Uterus (tissue), 4 donors: Measurements from ENCODE around the gene DNASE2B. TPM values are rescaled to one million over a fixed set of nuclear protein-coding genes. Genes with fewer than 3 reads are reported as not detected.

ENCODE experiments used
- DNase-seq, 2 donors: peaks; one replicate each; pipeline ENCODE4 v3.0.0-alpha.2; 2019 to 2020
- H3K27ac ChIP-seq, 2 donors: fragments of 200-600 bp; sonication (generic); 1 replicate in 1 of 2; 2 replicates in 1 of 2; pipeline ENCODE4 v1.5.1; 2016 to 2018
- H3K27me3 ChIP-seq, 2 donors: fragments of 200-600 bp; sonication (generic); one replicate each; pipeline ENCODE4 v1.5.1; 2018 to 2019; ENCODE audit warnings: control low read depth in 1 of 2
- H3K36me3 ChIP-seq, 2 donors: fragments of 200-600 bp; sonication (generic); one replicate each; pipeline ENCODE4 v1.5.1; 2019; ENCODE audit warnings: control low read depth in 1 of 2
- H3K4me1 ChIP-seq, 2 donors: fragments of 200-600 bp; sonication (generic); one replicate each; pipeline ENCODE4 v1.5.1; 2018 to 2019; ENCODE audit warnings: control low read depth in 1 of 2
- H3K4me3 ChIP-seq, 2 donors: fragments of 200-600 bp; sonication (generic); 1 replicate in 1 of 2; 2 replicates in 1 of 2; pipeline ENCODE4 v1.5.1; 2018 to 2019; ENCODE audit warnings: mild to moderate bottlenecking in 1 of 2
- H3K9me3 ChIP-seq, 2 donors: fragments of 200-600 bp; sonication (generic); one replicate each; pipeline ENCODE4 v1.5.1; 2019; ENCODE audit warnings: control low read depth in 1 of 2
- POLR2A ChIP-seq, 2 donors: fragments of 450-650 bp; IDR thresholded peaks; one replicate each; pipeline ENCODE4 v1.6.1; 2016; ENCODE audit warnings: antibody characterized with exemption in 2 of 2, mild to moderate bottlenecking in 1 of 2, moderate library complexity in 1 of 2
- intact Hi-C: fragments of 100-400 bp; cut with DNase I; formaldehyde crosslinking; loops from one replicate; pipeline ENCODE4 v1.15.1; 2023; ENCODE audit warnings: low total_unique reads
- total RNA-seq, 4 donors: library from RNA; depleted of rRNA in 3 of 4; stranded (reverse); fragments of >200 nt in 3 of 4; gene quantifications; one replicate each; pipeline versions ENCODE4 v1.1.0 to v1.2.4, GENCODE V29; 2014 to 2023
- TF ChIP-seq, protein P1 (sequence below), 4 experiments: fragments of 200-600 bp in 2 of 4; fragments of 450-650 bp in 2 of 4; sonication (generic) in 2 of 4; IDR thresholded peaks; one replicate each; pipeline ENCODE4 v1.5.1; 2016 to 2019; ENCODE audit warnings: antibody characterized with exemption in 4 of 4, mild to moderate bottlenecking in 2 of 4, moderate library complexity in 1 of 4
- donor health status: DM: yes; HTN: yes; CAD: no.

Gene DNASE2B
- total RNA-seq, 4 donors from 2014 or later, result not detected

DNA sequence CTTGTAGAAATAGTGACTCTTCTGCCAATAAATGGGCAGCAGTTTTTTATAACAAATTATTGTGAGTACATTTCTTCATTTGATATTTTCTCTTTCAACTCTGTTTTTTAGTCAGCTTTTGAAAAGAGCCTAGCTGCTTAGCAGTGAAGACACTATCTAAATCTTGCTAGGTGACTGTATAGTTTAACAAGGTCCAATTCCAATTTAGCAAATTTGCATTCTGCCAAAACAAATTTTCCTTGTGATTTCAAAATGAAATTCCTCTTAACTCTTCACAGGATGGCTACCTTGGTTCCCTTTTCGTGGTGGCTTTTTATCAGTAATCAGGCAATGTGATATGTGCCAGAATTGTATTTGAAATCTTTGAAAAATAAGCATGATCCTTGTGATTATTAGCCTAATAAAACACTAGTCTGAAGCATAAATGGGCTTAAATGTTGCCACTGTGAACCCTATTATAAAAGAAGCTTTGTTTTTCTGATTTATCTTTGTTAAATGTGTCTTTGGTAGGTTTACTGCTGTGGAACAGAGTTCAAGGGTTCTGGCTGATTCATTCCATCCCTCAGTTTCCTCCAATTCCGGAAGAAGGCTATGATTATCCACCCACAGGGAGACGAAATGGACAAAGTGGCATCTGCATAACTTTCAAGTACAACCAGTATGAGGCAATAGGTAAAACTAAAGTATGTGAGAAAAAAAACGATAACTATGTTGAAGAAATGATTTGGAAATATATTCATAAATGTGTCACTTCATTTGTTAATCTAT, 12.2 kb downstream of the DNASE2B start:
- DNase-seq, result no peak
- Histone ChIP-seq H3K4me3 (no peak overlapping the region), H3K27ac (no peak overlapping the region), H3K36me3 (no peaks in the 10 kb centered on the region), H3K4me1 (no peaks in the 10 kb centered on the region), H3K27me3 (no peaks in the 10 kb centered on the region), H3K9me3 (no peaks in the 10 kb centered on the region)
- intact Hi-C loops, result no loop called here
- no peak for TF ChIP-seq POLR2A (IDR thresholded peaks at IDR 0.05)
- TF ChIP-seq, protein P1, sequence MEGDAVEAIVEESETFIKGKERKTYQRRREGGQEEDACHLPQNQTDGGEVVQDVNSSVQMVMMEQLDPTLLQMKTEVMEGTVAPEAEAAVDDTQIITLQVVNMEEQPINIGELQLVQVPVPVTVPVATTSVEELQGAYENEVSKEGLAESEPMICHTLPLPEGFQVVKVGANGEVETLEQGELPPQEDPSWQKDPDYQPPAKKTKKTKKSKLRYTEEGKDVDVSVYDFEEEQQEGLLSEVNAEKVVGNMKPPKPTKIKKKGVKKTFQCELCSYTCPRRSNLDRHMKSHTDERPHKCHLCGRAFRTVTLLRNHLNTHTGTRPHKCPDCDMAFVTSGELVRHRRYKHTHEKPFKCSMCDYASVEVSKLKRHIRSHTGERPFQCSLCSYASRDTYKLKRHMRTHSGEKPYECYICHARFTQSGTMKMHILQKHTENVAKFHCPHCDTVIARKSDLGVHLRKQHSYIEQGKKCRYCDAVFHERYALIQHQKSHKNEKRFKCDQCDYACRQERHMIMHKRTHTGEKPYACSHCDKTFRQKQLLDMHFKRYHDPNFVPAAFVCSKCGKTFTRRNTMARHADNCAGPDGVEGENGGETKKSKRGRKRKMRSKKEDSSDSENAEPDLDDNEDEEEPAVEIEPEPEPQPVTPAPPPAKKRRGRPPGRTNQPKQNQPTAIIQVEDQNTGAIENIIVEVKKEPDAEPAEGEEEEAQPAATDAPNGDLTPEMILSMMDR (IDR thresholded peaks at IDR 0.05), result no peak

DNA sequence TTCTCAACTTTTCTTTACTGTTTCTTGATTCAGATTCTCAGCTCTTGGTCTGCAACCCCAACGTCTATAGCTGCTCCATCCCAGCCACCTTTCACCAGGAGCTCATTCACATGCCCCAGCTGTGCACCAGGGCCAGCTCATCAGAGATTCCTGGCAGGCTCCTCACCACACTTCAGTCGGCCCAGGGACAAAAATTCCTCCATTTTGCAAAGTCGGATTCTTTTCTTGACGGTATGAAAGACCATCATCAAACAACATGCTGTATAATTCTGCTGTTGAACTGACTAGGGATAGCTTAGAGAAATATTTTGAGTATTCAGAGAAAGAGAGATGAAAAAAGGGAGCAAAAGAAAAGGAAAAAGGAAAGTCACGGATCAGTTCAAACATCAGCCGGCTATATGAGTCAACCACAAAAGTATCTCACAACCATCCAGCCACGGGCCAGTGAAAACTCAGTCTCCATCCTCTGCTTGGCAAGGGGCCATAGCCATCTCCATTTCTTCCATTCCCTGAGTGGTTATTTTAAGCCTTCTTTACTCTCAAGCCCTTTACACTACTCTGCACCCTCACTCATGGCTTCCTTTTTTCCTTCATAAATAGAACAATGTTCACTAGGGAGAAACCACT, 14.1 kb downstream of the DNASE2B start:
- H3K36me3 ChIP-seq, result no peaks in the 10 kb centered on the region
- H3K4me3 ChIP-seq, result no peak overlapping the region
- DNase-seq, result no peak
- no peaks in the 10 kb centered on the region for H3K4me1 ChIP-seq
- TF ChIP-seq POLR2A (IDR thresholded peaks at IDR 0.05), result no peak
- intact Hi-C loops, result no loop called here
- no peaks in the 10 kb centered on the region for H3K9me3 ChIP-seq
- no peak overlapping the region for H3K27ac ChIP-seq
- H3K27me3 ChIP-seq, result no peaks in the 10 kb centered on the region

DNA sequence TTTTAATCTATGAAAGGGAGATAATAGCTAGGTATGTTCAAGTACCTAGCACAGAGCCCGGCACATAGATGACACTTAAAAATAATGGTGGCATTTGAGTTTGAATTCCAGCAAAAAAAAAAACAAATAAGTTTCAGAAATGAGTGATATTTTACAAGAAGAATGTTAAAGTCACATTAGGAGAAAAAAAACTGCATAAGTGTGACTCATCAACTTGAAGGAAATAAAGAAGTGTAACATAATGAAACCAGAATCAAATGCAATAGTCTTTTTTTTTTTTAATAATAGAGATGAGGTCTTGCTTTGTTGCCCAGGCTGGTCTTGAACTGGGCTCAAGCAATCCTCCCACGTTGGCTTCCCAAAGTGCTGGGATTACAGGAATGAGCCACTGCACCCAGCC, 17.1 kb downstream of the DNASE2B start:
- Histone ChIP-seq H3K4me1 (no peaks in the 10 kb centered on the region), H3K27ac (no peak overlapping the region), H3K9me3 (no peaks in the 10 kb centered on the region), H3K4me3 (no peak overlapping the region), H3K36me3 (no peaks in the 10 kb centered on the region), H3K27me3 (no peaks in the 10 kb centered on the region)
- intact Hi-C loops, result no loop called here
- TF ChIP-seq POLR2A (IDR thresholded peaks at IDR 0.05), result no peak
- TF ChIP-seq, protein P1 (IDR thresholded peaks at IDR 0.05), result no peak
- no peak for DNase-seq

DNA sequence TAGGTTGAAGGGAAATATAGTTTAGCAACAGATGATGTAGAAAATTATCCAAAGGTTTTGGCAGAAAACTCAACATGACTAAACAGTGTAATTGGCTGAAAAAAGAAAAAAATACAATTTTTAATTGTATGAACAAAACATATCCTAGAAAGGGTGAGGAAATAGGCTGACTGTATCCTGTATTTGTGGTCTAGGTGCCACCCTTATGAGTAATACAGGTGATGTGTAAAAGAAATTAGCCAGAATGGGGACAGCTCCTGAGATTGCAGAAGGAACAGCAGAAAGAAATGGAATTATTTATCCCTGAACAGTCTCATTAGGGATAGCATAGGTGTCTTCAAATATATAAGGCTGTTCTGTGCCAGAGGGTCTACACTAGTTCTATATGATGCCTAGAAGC, 24.6 kb downstream of the DNASE2B start:
- Histone ChIP-seq H3K27me3 (no peaks in the 10 kb centered on the region), H3K4me3 (no peak overlapping the region), H3K27ac (no peak overlapping the region), H3K9me3 (no peaks in the 10 kb centered on the region), H3K36me3 (no peaks in the 10 kb centered on the region), H3K4me1 (no peaks in the 10 kb centered on the region)
- no peak for DNase-seq
- TF ChIP-seq POLR2A (IDR thresholded peaks at IDR 0.05), result no peak
- TF ChIP-seq, protein P1 (IDR thresholded peaks at IDR 0.05), result no peak
- intact Hi-C loops, result no loop called here

DNA sequence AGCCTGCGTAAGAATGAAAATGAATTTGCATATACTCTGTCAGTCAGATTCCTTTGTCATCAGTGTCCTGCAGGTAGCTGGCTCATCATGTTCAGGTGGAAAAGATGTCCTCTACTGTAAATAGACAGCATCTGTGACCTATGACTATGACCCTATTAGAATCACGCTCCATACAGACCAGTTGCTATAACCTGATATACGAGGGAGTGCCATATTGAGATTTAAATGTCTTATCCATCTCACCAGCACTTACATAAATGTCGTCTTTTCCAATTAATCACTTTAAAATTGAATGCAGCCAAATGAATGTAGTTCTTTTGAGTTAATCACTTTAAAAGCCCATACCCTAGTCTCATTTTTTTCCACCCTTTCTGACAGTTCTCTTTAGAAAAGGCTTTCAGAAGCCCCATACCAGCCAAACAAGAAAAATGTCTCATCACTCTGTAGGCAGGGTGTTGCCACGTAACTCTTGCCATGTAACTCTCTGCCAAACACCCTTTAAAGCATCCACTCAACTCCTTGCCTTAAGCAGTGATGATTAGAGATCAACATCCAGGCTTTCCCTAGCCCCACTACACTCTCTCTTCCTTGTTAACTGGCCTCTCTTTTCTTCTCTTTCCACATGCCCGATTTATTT, 26.3 kb downstream of the DNASE2B start:
- no peak for DNase-seq
- no peak overlapping the region for H3K4me3 ChIP-seq
- intact Hi-C loops, result no loop called here
- no peaks in the 10 kb centered on the region for H3K4me1 ChIP-seq
- no peaks in the 10 kb centered on the region for H3K9me3 ChIP-seq
- H3K27me3 ChIP-seq, result no peaks in the 10 kb centered on the region
- no peak for TF ChIP-seq POLR2A (IDR thresholded peaks at IDR 0.05)
- TF ChIP-seq, protein P1 (IDR thresholded peaks at IDR 0.05), result no peak
- H3K36me3 ChIP-seq, result no peaks in the 10 kb centered on the region
- H3K27ac ChIP-seq, result no peak overlapping the region
